Heart right ventricle (tissue), 16 donors: Measurements from ENCODE around the gene MBOAT2. TPM values are rescaled to one million over a fixed set of nuclear protein-coding genes. Genes with fewer than 3 reads are reported as not detected.
"Not testable (repeated sequence)": the region's sequence is repeated elsewhere in the genome, so short reads cannot be mapped to it uniquely, and the experiment has no call there.

Source experiments
- ATAC-seq, 8 donors: fragments of 200-7000 bp; cut with Tn5 transposase; one replicate each; pipeline ENCODE4 v1.9.1; 2020; ENCODE audit warnings: mild to moderate bottlenecking in 8 of 8, moderate library complexity in 8 of 8, moderate number of reproducible peaks in 1 of 8
- DNase-seq, 2 donors: peaks; one replicate each; pipeline ENCODE4 v3.0.0-alpha.2; 2020
- H3K27ac ChIP-seq, 10 donors: fragments of 200-600 bp; sonication (generic) in 2 of 10; one replicate each; pipeline versions ENCODE4 v1.5.0 to v1.8.0; 2020 to 2022; ENCODE audit warnings: mild to moderate bottlenecking in 3 of 10
- H3K27me3 ChIP-seq, 7 donors: fragments of 200-600 bp; one replicate each; pipeline ENCODE4 v1.8.0; 2021 to 2022; ENCODE audit warnings: mild to moderate bottlenecking in 2 of 7
- H3K36me3 ChIP-seq, 9 donors: fragments of 200-600 bp; sonication (generic) in 1 of 9; one replicate each; pipeline versions ENCODE4 v1.5.0 to v1.8.0; 2020 to 2022; ENCODE audit warnings: mild to moderate bottlenecking in 2 of 9
- H3K4me1 ChIP-seq, 9 donors: fragments of 200-600 bp; sonication (generic) in 1 of 9; one replicate each; pipeline versions ENCODE4 v1.5.0 to v1.8.0; 2020 to 2022; ENCODE audit warnings: mild to moderate bottlenecking in 4 of 9
- H3K4me3 ChIP-seq, 10 donors: fragments of 200-600 bp; sonication (generic) in 2 of 10; one replicate each; pipeline versions ENCODE4 v1.5.0 to v1.8.0; 2020 to 2022; ENCODE audit warnings: mild to moderate bottlenecking in 7 of 10, moderate library complexity in 2 of 10
- H3K9me3 ChIP-seq, 11 donors: fragments of 200-600 bp in 10 of 11; sonication (generic) in 2 of 11; one replicate each; pipeline versions ENCODE4 v1.5.0 to v1.8.0; 2013 to 2022; ENCODE audit warnings: mild to moderate bottlenecking in 2 of 11, control low read depth in 1 of 11, moderate library complexity in 1 of 11
- WGBS, 2 donors: extraction: QIAGEN DNeasy Blood & Tissue Kit; methylation state at CpG; one replicate each; pipeline ENCODE4 v1.1.7; 2013; ENCODE audit warnings: inconsistent platforms in 1 of 2; 5-methylcytosine and 5-hydroxymethylcytosine counted together
- intact Hi-C, 10 donors: fragments of 100-400 bp; cut with DNase I; formaldehyde crosslinking; loops; one replicate each; pipeline versions ENCODE4 v1.11.1 to v1.14.2; 2022
- polyA plus RNA-seq, 2 donors: library from polyadenylated mRNA; stranded (reverse); fragments of 200-250 nt; gene quantifications; one replicate each; pipeline ENCODE4 v1.2.3, GENCODE V29; 2013
- total RNA-seq, 10 donors: library from RNA; stranded (reverse); fragmentation: NEBNext Ultra II Directional in 3 of 10; extraction: Animal tissue kit (Norgen Biotek cat#: 25700) in 3 of 10; gene quantifications; one replicate each; pipeline versions ENCODE4 v1.2.1 to v1.2.4, GENCODE V29; 2021 to 2023
- TF ChIP-seq, protein P1 (sequence below), 9 donors: fragments of 200-600 bp; sonication (generic) in 2 of 9; IDR thresholded peaks; one replicate each; pipeline versions ENCODE4 v1.5.0 to v1.8.0; 2021 to 2022; ENCODE audit warnings: antibody characterized with exemption in 9 of 9, mild to moderate bottlenecking in 5 of 9, moderate library complexity in 1 of 9
- donor health status: Arrhythmogenic right ventricular cardiomyopathy.
- donor health status: ischemic (EF 13 %, LVEDD 7.1; RV severe dilation, severe dysfunction).
- donor health status: healthy with polysubstance abuse.
- donor health status: DM: no; HTN: yes; CAD: no.
- donor health status: DM: no; HTN: no; CAD: no.
- donor health status: ischemic (EF 25% LVEDD 6.9; RV normal size, moderate dysfunction).
- donor health status: ischemic (EF 25% LVEDD 5.7; RV mildly dilated, moderate dysfunction).
- donor health status: healthy.
- donor health status: DM: yes; HTN: yes; CAD: no.
- donor health status: Ischemic cardiomyopathy.
- donor health status: ischemic (EF 35%, LVEDD 5.7; RV mildly dilated, moderate dysfunction).
- donor health status: nonischemic (EF 11% LVEDD 7.7; RV severe dilation, severe dysfunction).
- donor health status: DM: yes; HTN: yes; CAD: no.
- donor health status: PGD.
- donor health status: ischemic (EF 29% LVEDD 5.4; RV normal size, mild dysfunction).
- donor health status: nonischemic (EF 23%, LVEDD 6.1; RV moderate dilation, normal function).

Gene MBOAT2
- total and polyA plus RNA-seq, 12 donors: 6.3 to 35.3 (median 18.4) TPM

DNA sequence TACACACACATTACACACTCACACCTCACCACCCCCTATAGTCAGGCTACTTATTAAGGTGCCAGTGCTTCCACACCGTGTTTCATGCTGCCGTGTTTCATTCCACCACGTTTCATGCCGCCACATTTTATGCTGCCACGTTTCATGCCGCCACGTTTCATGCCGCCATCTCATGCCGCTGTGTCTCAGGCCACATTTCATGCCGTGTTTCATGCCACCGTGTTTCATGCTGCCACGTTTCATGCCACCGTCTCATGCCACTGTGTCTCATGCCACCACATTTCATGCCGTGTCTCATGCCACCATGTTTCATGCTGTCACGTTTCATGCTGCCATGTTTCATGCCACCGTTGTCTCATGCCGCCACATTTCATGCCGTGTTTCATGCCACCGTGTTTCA, 65.1 kb downstream of the MBOAT2 start:
- Histone ChIP-seq H3K4me3 (no peak overlapping the region), H3K27me3 (no peaks in the 10 kb centered on the region), H3K27ac (no peak overlapping the region), H3K4me1 (peaks cover 0 to 9% (median 0%) of the 10 kb centered on the region in 9 donors), H3K36me3 (peaks cover 0 to 33% (median 0%) of the 10 kb centered on the region in 9 donors), H3K9me3 (no peaks in the 10 kb centered on the region)
- DNase-seq (no peak), ATAC-seq (no peak)
- TF ChIP-seq, protein P1, sequence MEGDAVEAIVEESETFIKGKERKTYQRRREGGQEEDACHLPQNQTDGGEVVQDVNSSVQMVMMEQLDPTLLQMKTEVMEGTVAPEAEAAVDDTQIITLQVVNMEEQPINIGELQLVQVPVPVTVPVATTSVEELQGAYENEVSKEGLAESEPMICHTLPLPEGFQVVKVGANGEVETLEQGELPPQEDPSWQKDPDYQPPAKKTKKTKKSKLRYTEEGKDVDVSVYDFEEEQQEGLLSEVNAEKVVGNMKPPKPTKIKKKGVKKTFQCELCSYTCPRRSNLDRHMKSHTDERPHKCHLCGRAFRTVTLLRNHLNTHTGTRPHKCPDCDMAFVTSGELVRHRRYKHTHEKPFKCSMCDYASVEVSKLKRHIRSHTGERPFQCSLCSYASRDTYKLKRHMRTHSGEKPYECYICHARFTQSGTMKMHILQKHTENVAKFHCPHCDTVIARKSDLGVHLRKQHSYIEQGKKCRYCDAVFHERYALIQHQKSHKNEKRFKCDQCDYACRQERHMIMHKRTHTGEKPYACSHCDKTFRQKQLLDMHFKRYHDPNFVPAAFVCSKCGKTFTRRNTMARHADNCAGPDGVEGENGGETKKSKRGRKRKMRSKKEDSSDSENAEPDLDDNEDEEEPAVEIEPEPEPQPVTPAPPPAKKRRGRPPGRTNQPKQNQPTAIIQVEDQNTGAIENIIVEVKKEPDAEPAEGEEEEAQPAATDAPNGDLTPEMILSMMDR (IDR thresholded peaks at IDR 0.05): no peak
- WGBS, 2 donors: 98% methylated on average over 19 of the region's 19 CpGs
- intact Hi-C loops: no loop called here

DNA sequence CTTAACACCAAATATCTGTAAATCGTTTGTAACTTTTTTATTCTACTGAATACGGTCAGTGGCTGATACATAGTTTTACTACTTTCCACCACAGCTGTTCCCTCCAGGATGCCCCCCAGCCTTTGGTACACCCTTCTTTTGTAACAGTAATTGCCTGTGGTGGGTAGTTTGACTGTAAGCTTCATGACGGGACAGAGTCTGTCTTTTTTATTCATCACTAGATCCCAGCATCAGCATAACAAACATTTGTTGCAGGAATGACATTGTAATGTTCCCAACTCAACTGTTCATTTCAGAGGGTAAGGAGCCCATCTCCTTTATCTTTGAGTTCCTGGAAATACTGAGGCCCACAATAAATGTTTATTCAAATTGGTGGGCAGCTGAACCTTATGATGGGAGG, 67.5 kb downstream of the MBOAT2 start:
- DNase-seq (no peak), ATAC-seq (no peak)
- TF ChIP-seq, protein P1 (IDR thresholded peaks at IDR 0.05): no peak
- intact Hi-C loops: no loop called here
- H3K9me3 ChIP-seq: peaks cover 0 to 6% (median 0%) of the 10 kb centered on the region in 11 donors
- H3K36me3 ChIP-seq: peaks cover 0 to 22% (median 0%) of the 10 kb centered on the region in 9 donors
- no peaks in the 10 kb centered on the region for H3K27me3 ChIP-seq
- 94 to 95% methylated on average over 3 of the region's 3 CpGs for whole genome bisulfite sequencing, 2 donors
- peaks cover 0 to 9% (median 0%) of the 10 kb centered on the region in 9 donors for H3K4me1 ChIP-seq
- no peak overlapping the region for H3K27ac ChIP-seq
- H3K4me3 ChIP-seq: no peak overlapping the region

DNA sequence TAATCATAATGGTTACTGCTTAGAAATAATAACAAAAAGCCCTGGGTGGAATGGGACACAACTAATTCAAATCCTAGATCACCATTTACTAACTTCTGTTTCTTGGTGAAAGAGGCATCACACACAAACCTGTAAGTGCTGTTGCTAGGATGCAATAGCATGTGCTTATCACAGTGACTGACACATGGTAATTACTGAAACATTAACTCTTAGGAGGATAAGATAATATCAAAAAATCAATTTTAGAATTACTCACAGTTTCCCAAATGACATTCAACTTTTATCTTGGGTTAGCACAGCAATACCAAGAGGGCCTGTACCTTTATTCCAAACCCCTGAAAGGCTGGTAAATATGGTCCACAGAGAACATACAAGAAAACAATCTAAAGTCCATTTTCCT, 69.1 kb downstream of the MBOAT2 start:
- Histone ChIP-seq H3K27ac (no peak overlapping the region), H3K36me3 (peaks cover 0 to 19% (median 0%) of the 10 kb centered on the region in 9 donors), H3K27me3 (no peaks in the 10 kb centered on the region), H3K9me3 (peaks cover 0 to 6% (median 0%) of the 10 kb centered on the region in 11 donors), H3K4me3 (no peak overlapping the region), H3K4me1 (peaks cover 0 to 2% (median 0%) of the 10 kb centered on the region in 9 donors)
- ATAC-seq (no peak), DNase-seq (no peak)
- TF ChIP-seq, protein P1 (IDR thresholded peaks at IDR 0.05): no peak
- intact Hi-C loops: no loop called here

DNA sequence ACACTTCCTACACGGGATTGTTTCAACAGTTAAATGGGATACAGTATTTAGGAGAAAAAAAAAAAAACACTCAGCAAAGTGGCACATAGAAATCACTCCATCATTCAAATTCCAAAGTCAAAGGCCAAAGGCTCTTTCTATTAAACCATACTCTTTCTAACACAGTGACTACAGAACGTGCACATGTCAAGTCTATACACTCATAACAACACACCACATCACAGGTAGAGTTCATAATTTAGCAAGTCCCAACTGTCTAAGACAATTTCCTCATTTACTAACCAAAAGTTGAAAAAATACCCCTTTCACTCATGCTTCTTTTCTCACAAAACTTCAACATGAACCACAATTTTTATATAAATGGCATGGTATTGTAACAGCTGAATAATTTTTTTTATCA, 70.8 kb downstream of the MBOAT2 start:
- DNase-seq (no peak), ATAC-seq (no peak)
- TF ChIP-seq, protein P1 (IDR thresholded peaks at IDR 0.05): no peak
- H3K36me3 ChIP-seq: peaks cover 0 to 5% (median 0%) of the 10 kb centered on the region in 9 donors
- 83 to 86% methylated on average over 2 of the region's 2 CpGs for whole genome bisulfite sequencing, 2 donors
- H3K27me3 ChIP-seq: no peaks in the 10 kb centered on the region
- no peak overlapping the region for H3K27ac ChIP-seq
- intact Hi-C loops: no loop called here
- H3K4me1 ChIP-seq: no peaks in the 10 kb centered on the region
- no peak overlapping the region for H3K4me3 ChIP-seq
- peaks cover 0 to 6% (median 0%) of the 10 kb centered on the region in 11 donors for H3K9me3 ChIP-seq

DNA sequence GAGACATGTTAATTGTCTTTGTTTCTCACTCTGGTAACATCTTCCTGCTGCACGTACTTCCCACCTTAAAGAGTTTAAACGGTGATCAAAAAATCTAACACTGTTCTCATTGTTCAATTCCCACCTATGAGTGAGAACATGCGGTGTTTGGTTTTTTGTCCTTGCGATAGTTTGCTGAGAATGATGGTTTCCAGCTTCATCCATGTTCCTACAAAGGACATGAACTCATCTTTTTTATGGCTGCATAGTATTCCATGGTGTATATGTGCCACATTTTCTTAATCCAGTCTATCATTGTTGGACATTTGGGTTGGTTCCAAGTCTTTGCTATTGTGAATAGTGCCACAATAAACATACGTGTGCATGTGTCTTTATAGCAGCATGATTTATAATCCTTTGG, 73.3 kb downstream of the MBOAT2 start:
- H3K4me1 ChIP-seq, H3K27me3 ChIP-seq, intact Hi-C loops, ATAC-seq, H3K4me3 ChIP-seq, DNase-seq, H3K36me3 ChIP-seq, H3K9me3 ChIP-seq, H3K27ac ChIP-seq: not testable (repeated sequence)
- 98% methylated on average over 4 to 5 of the region's 5 CpGs for WGBS, 2 donors
